HCT116 (cell line): ENCODE measurements around the gene EFNB1. TPM values are rescaled to one million over a fixed set of nuclear protein-coding genes. Genes with fewer than 3 reads are reported as not detected.

Source experiments
- ATAC-seq: fragments of 200-7000 bp; cut with Tn5 transposase; 2 replicates; pipeline ENCODE4 v1.9.1; 2020; ENCODE audit warnings: mild to moderate bottlenecking, moderate library complexity
- BruUV-seq: library from RNA; stranded (reverse); fragments of 400-500 nt; replicated peaks from 2 replicates; lab custom pipeline; 2021; lab: Mats Ljungman, UMichigan
- CTCF ChIA-PET: fragments of 300-600 bp; sonication (Branson Sonifier 250); formaldehyde crosslinking; loops from one replicate; lab custom pipeline; 2021; ENCODE audit warnings: antibody characterized with exemption; lab: Charles Lee
- POLR2A ChIA-PET: fragments of 300-600, 350-600 bp; sonication (Branson Sonifier 250); formaldehyde crosslinking; loops from one replicate; lab custom pipeline; 2021; ENCODE audit warnings: antibody characterized with exemption; lab: Charles Lee
- RAD21 ChIA-PET, 2 experiments: fragments of 300-600 bp; sonication (Branson Sonifier 250); formaldehyde crosslinking; loops; one replicate each; lab custom pipeline; 2023; ENCODE audit warnings: low total read pairs in 2 of 2; ENCODE audit not compliant: uncharacterized antibody in 2 of 2, unreplicated experiment in 2 of 2, low non-redundant PET in 1 of 2; lab: Charles Lee
- DNase-seq: peaks from one replicate; pipeline ENCODE4 v3.0.0-alpha.2; 2010; ENCODE audit warnings: low read depth, low spot score
- H2AFZ ChIP-seq: fragments of 200-600 bp; shearing (Covaris generic), sonication (generic); 2 replicates; pipeline ENCODE4 v1.6.1; 2017; ENCODE audit warnings: low read depth, mixed run types, mixed read lengths, antibody characterized with exemption, low read length; ENCODE audit not compliant: poor library complexity, severe bottlenecking
- H3K27ac ChIP-seq: 2 replicates; pipeline ENCODE4 v1.5.1; 2012; ENCODE audit warnings: low read depth, low read length
- H3K27me3 ChIP-seq: fragments of 200-600 bp; sonication (generic); 2 replicates; pipeline ENCODE4 v1.6.1; 2016; ENCODE audit warnings: mixed run types, low read length, mixed read lengths; ENCODE audit not compliant: insufficient read depth
- H3K36me3 ChIP-seq, 2 experiments: fragments of 200-500 bp in 1 of 2; fragments of 200-600 bp in 1 of 2; sonication (Bioruptor generic) in 1 of 2; sonication (generic) in 1 of 2; 2 replicates each; pipeline versions ENCODE4 v1.5.1 to v1.6.1; 2014 to 2016; ENCODE audit warnings: low read length in 2 of 2, inconsistent platforms in 1 of 2, mixed read lengths in 1 of 2, mixed run types in 1 of 2; ENCODE audit not compliant: insufficient read depth in 2 of 2, control insufficient read depth in 1 of 2
- H3K4me1 ChIP-seq, 2 experiments: fragments of 200-600 bp in 1 of 2; sonication (generic) in 1 of 2; 2 replicates each; pipeline versions ENCODE4 v1.5.1 to v1.6.1; 2012 to 2017; ENCODE audit warnings: low read length in 2 of 2, inconsistent platforms in 1 of 2, mild to moderate bottlenecking in 1 of 2, mixed read lengths in 1 of 2, mixed run types in 1 of 2, moderate library complexity in 1 of 2; ENCODE audit not compliant: insufficient read depth in 2 of 2, control insufficient read depth in 1 of 2
- H3K4me2 ChIP-seq: fragments of 200-600 bp; sonication (generic); 2 replicates; pipeline ENCODE4 v1.6.1; 2017; ENCODE audit warnings: mixed run types, low read length, mixed read lengths
- H3K4me3 ChIP-seq, 2 experiments: fragments of 200-600 bp in 1 of 2; sonication (generic) in 1 of 2; replicated peaks in 1 of 2; 2 replicates each; pipeline ENCODE4 v1.5.1; 2011 to 2016; ENCODE audit warnings: low read length in 2 of 2, control low read depth in 1 of 2, low read depth in 1 of 2, mild to moderate bottlenecking in 1 of 2, mixed read lengths in 1 of 2, mixed run types in 1 of 2
- H3K79me2 ChIP-seq: fragments of 200-600 bp; sonication (generic); 2 replicates; pipeline ENCODE4 v1.6.1; 2017; ENCODE audit warnings: mild to moderate bottlenecking, mixed run types, low read length, moderate library complexity, mixed read lengths; ENCODE audit not compliant: insufficient read depth
- H3K9ac ChIP-seq: fragments of 200-600 bp; sonication (generic); 2 replicates; pipeline ENCODE4 v1.6.1; 2016; ENCODE audit warnings: low read length, mixed read lengths
- H3K9me2 ChIP-seq: fragments of 200-600 bp; sonication (generic), shearing (Covaris generic); 2 replicates; pipeline ENCODE4 v1.6.1; 2017; ENCODE audit warnings: mixed run types, mild to moderate bottlenecking, moderate library complexity; ENCODE audit not compliant: insufficient read depth
- H3K9me3 ChIP-seq, 2 experiments: fragments of 200-500 bp in 1 of 2; fragments of 200-600 bp in 1 of 2; sonication (Bioruptor generic) in 1 of 2; sonication (generic) in 1 of 2; 2 replicates each; pipeline ENCODE4 v1.6.1; 2014 to 2017; ENCODE audit warnings: low read length in 2 of 2, mixed read lengths in 2 of 2, inconsistent platforms in 1 of 2, low read depth in 1 of 2, mild to moderate bottlenecking in 1 of 2, mixed run types in 1 of 2, moderate library complexity in 1 of 2; ENCODE audit not compliant: control insufficient read depth in 1 of 2, insufficient read depth in 1 of 2
- H4K20me1 ChIP-seq: fragments of 200-600 bp; sonication (generic), shearing (Covaris generic); 2 replicates; pipeline ENCODE4 v1.6.1; 2017; ENCODE audit warnings: mixed run types, mild to moderate bottlenecking, moderate library complexity; ENCODE audit not compliant: insufficient read depth
- ATF3 ChIP-seq: IDR thresholded peaks from 2 replicates; pipeline ENCODE4 v1.6.1; 2012
- EZH2phosphoT487 ChIP-seq: fragments of 200-600 bp; IDR thresholded peaks from 2 replicates; pipeline ENCODE4 v1.6.1; 2018; ENCODE audit warnings: antibody characterized with exemption, borderline replicate concordance
- RAD21 ChIP-seq: IDR thresholded peaks from 2 replicates; pipeline ENCODE4 v1.6.1; 2012; ENCODE audit warnings: low read depth, mild to moderate bottlenecking
- SIN3A ChIP-seq: IDR thresholded peaks from 2 replicates; pipeline ENCODE4 v1.6.1; 2012; ENCODE audit warnings: low read depth
- YY1 ChIP-seq: IDR thresholded peaks from 2 replicates; pipeline ENCODE4 v1.6.1; 2011; ENCODE audit warnings: low read length, low read depth, moderate library complexity, mild to moderate bottlenecking; ENCODE audit not compliant: insufficient replicate concordance; ENCODE audit errors: extremely low read depth
- ZFX ChIP-seq: fragments of 450-650 bp; IDR thresholded peaks from 2 replicates; pipeline ENCODE4 v1.6.1; 2017
- ZNF274 ChIP-seq: fragments of 200-500 bp; sonication (Bioruptor generic); IDR thresholded peaks from 2 replicates; pipeline ENCODE4 v1.6.1; 2014; ENCODE audit warnings: mild to moderate bottlenecking, low read depth, low read length, inconsistent platforms
- intact Hi-C: fragments of 100-400 bp; cut with micrococcal nuclease; formaldehyde crosslinking; loops from 2 replicates; pipeline ENCODE4 v1.10.0; 2022
- total RNA-seq: library from RNA; stranded (reverse); gene quantifications from one replicate; pipeline ENCODE4 v1.2.1, GENCODE V29; 2021; ENCODE audit not compliant: unreplicated experiment
- TF ChIP-seq, protein P1 (sequence below), 3 experiments: fragments of 200-600 bp in 1 of 3; sonication (generic) in 1 of 3; IDR thresholded peaks in 2 of 3; conservative IDR thresholded peaks in 1 of 3; 2 replicates each; pipeline ENCODE4 v1.5.1; 2012 to 2017; ENCODE audit warnings: low read depth in 2 of 3, low read length in 2 of 3, antibody characterized with exemption in 1 of 3, borderline replicate concordance in 1 of 3, control low read depth in 1 of 3, mild to moderate bottlenecking in 1 of 3, mixed read lengths in 1 of 3, mixed run types in 1 of 3, moderate library complexity in 1 of 3; ENCODE audit not compliant: insufficient read depth in 1 of 3

The EFNB1 gene
- total RNA-seq, 1 experiment from 2014 or later = 14.7 TPM

DNA sequence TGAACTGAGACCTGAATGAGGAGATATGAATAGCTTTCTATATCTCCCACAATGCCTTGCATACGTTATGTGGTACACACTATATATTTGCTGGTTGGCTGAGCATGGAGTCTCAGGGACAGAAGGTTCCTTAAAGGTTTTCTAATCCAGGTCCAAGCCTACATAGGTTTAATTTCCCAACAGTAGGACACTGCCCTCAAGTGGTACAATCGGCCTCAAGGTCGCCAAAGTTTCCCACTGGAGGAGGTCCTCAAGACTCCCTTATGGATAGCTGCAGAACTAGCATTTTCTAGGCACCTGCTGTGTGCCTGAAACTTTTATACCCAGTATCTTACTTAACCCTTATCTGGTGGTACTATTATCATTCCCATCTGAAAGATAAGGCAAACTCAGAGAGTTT is 21.0 kb upstream of the EFNB1 start:
- TF ChIP-seq, protein P1, sequence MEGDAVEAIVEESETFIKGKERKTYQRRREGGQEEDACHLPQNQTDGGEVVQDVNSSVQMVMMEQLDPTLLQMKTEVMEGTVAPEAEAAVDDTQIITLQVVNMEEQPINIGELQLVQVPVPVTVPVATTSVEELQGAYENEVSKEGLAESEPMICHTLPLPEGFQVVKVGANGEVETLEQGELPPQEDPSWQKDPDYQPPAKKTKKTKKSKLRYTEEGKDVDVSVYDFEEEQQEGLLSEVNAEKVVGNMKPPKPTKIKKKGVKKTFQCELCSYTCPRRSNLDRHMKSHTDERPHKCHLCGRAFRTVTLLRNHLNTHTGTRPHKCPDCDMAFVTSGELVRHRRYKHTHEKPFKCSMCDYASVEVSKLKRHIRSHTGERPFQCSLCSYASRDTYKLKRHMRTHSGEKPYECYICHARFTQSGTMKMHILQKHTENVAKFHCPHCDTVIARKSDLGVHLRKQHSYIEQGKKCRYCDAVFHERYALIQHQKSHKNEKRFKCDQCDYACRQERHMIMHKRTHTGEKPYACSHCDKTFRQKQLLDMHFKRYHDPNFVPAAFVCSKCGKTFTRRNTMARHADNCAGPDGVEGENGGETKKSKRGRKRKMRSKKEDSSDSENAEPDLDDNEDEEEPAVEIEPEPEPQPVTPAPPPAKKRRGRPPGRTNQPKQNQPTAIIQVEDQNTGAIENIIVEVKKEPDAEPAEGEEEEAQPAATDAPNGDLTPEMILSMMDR (IDR thresholded peaks at IDR 0.05 in 2 of 3, conservative IDR thresholded peaks at IDR 0.05 in 1 of 3; ENCODE audit: borderline replicate concordance in 1 of 3, insufficient read depth in 1 of 3, low read depth in 2 of 3, low read length in 2 of 3) = peak; percentile 34 to 47 (median 40); a peak in 4 of 6 replicates
- TF ChIP-seq RAD21 (peak; percentile 61), SIN3A (no peak), ZFX (no peak)
- H2AFZ ChIP-seq = no peak overlapping the region
- ChIA-PET CTCF (interaction anchor here (1.1 to 3.2 kb wide), 5 partner anchors 74 to 611 kb away, joined by 4 to 43 read pairs (median 13); no protein-coding TSS in a partner anchor), POLR2A (interaction anchor here (1.2 kb wide), 1 partner anchor 625 kb away, joined by 3 read pairs; no protein-coding TSS in a partner anchor), RAD21 (interaction anchor here in 1 of 2 experiments (0.5 to 2.9 kb wide), 4 partner anchors 74 to 611 kb away, joined by 3 to 11 read pairs (median 4); no protein-coding TSS in a partner anchor)
- no peaks in the 10 kb centered on the region for H3K9me2 ChIP-seq
- H3K79me2 ChIP-seq = no peaks in the 10 kb centered on the region
- no peaks in the 10 kb centered on the region for H3K9me3 ChIP-seq
- H4K20me1 ChIP-seq = no peaks in the 10 kb centered on the region
- H3K36me3 ChIP-seq = no peaks in the 10 kb centered on the region
- no peaks in the 10 kb centered on the region for H3K27me3 ChIP-seq
- intact Hi-C loops = loop anchor here (1.0 to 5.0 kb wide), 3 partner anchors 75 to 611 kb away; no protein-coding TSS in a partner anchor
- H3K4me1 ChIP-seq = no peaks in the 10 kb centered on the region
- ATAC-seq (peak; percentile 75), DNase-seq (peak; percentile 18)
- no peak overlapping the region for H3K4me2 ChIP-seq
- H3K27ac ChIP-seq = no peak overlapping the region
- no TSS peak for BruUV-seq
- H3K4me3 ChIP-seq = no peak overlapping the region
- no peak overlapping the region for H3K9ac ChIP-seq

DNA sequence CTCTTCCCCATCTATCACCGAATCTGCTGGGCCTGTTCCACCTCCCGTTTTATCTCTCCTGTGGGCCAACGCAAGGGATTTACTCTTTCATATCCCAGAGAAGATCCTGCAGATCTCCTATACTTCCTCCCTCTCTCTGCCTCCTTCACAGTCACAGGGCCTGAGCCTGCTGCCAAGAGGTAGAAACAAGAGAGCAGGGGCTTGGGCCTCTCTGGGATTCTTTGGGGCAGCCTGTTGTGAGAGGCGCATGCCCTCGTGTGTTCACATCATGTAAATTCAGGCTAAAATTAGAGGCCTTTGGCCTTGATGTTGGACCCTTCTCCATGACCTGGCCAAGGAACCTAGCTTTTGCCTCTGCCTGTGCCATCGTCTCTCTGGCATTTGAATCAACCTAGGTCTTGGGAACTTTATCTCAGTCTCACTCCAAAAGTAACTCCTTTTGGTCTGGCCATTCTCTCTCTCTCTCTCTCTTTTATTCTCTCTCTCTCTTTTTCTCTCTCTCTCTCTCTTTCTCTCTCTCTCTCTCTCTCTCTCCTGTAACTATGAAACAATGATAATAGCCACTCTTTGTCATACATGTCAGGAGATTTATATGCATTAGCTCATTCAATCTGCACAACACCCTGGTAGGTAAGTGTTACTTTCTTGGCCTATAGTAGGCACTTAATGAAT is 20.0 kb upstream of the EFNB1 start:
- no peaks in the 10 kb centered on the region for H3K9me3 ChIP-seq
- intact Hi-C loops = loop anchor here (1.0 to 5.0 kb wide), 3 partner anchors 76 to 612 kb away; no protein-coding TSS in a partner anchor
- H3K9me2 ChIP-seq = no peaks in the 10 kb centered on the region
- CTCF ChIA-PET = interaction anchor here (1.1 to 3.2 kb wide), 5 partner anchors 14 to 612 kb away, joined by 4 to 43 read pairs (median 13); no protein-coding TSS in a partner anchor
- no peak overlapping the region for H2AFZ ChIP-seq
- POLR2A ChIA-PET = no interaction called here
- no TSS peak for BruUV-seq
- H3K4me3 ChIP-seq = no peak overlapping the region
- ATAC-seq (peak; percentile 83), DNase-seq (peak; percentile 8)
- no peaks in the 10 kb centered on the region for H3K27me3 ChIP-seq
- H3K36me3 ChIP-seq = no peaks in the 10 kb centered on the region
- RAD21 ChIA-PET = interaction anchor here in 1 of 2 experiments (0.9 to 2.9 kb wide), 3 partner anchors 75 to 612 kb away, joined by 4 to 11 read pairs (median 5); no protein-coding TSS in a partner anchor
- no peak overlapping the region for H3K9ac ChIP-seq
- no peaks in the 10 kb centered on the region for H4K20me1 ChIP-seq
- H3K27ac ChIP-seq = no peak overlapping the region
- TF ChIP-seq ATF3 (no peak), ZNF274 (no peak), RAD21 (peak; percentile 49), EZH2phosphoT487 (no peak), SIN3A (no peak), YY1 (no peak)
- TF ChIP-seq, protein P1 (IDR thresholded peaks at IDR 0.05 in 2 of 3, conservative IDR thresholded peaks at IDR 0.05 in 1 of 3; ENCODE audit: borderline replicate concordance in 1 of 3, insufficient read depth in 1 of 3, low read depth in 2 of 3, low read length in 2 of 3) = peak; percentile 20 to 40 (median 28); a peak in 4 of 6 replicates
- no peaks in the 10 kb centered on the region for H3K79me2 ChIP-seq
- no peak overlapping the region for H3K4me2 ChIP-seq
- no peaks in the 10 kb centered on the region for H3K4me1 ChIP-seq
